Glomerular endothelial cell (primary cell): ENCODE data around the gene MLX. TPM values are rescaled to one million over a fixed set of nuclear protein-coding genes. Genes with fewer than 3 reads are reported as not detected.
"Not testable (repeated sequence)": the region's sequence is repeated elsewhere in the genome, so short reads cannot be mapped to it uniquely, and the experiment has no call there.

Source experiments
- DNase-seq: peaks from one replicate; pipeline ENCODE4 v3.0.0-alpha.2; 2011; ENCODE audit warnings: low read depth, low spot score; ENCODE audit errors: extremely low read depth
- total RNA-seq: library from RNA; depleted of rRNA; stranded (reverse); fragments of >200 nt; gene quantifications from 2 replicates; pipeline ENCODE4 v1.2.3, GENCODE V29; 2015

MLX gene
- total RNA-seq, 1 donor from 2014 or later = 30.0 TPM

- no peak for DNase-seq
These were observed 30.9 kb upstream of the MLX start, which contains the start of gene NAGLU for GRCh38 chr17:42536048-42536371. Gene NAGLU (plus strand): TSS chr17:42536241. CDS start chr17:42536273, 32 bp downstream.

- no peak for DNase-seq
These were observed 30.3 kb upstream of the MLX start for GRCh38 chr17:42536372-42537155.

- no peak for DNase-seq
These were observed 29.6 kb upstream of the MLX start for GRCh38 chr17:42537156-42537805.

- no peak for DNase-seq
These were observed 29.0 kb upstream of the MLX start for GRCh38 chr17:42537826-42538451.

DNA sequence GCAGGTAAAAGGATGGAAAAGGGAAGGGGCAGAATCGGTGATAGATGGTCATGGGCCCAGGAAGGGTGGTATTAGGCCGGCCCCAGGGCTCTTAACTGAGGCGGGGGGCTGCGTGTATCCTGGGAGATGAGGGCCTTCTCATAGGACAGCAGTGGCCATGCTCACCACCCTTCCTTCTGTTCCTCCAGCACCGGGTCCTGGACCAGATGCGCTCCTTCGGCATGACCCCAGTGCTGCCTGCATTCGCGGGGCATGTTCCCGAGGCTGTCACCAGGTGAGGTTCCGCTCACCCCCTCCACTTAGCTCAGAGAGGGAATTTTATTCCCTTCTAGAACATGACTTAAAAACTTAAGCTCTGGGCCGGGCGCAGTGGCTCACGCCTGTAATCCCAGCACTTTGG lies 28.4 kb upstream of the MLX start:
- no peak for DNase-seq

GRCh38 chr17:42540558-42540957 lies 26.3 kb upstream of the MLX start:
- not testable (repeated sequence) for DNase-seq

- DNase-seq = no peak
These were observed 25.7 kb upstream of the MLX start for GRCh38 chr17:42541041-42541833.

- DNase-seq = no peak
These were observed 23.5 kb upstream of the MLX start for GRCh38 chr17:42543190-42544079.

DNA sequence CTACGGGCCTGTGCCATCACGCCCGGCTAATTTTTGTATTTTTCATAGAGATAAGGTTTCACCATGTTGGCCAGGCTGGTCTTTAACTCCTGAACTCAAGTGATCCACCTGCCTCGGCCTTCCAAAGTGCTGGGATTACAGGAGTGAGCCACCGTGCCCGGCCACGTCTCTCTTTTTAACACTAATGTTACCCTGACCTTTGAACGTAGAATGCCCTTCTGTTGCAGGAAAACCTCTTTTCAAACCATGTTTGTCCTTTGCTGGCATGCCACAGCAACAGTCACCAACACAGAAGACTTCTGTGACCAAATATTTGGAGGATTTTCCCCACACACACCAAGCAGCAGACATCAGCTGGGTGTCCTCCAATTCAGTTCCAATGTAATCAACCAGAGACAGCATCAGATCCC lies 22.0 kb upstream of the MLX start:
- DNase-seq = no peak

- DNase-seq = not testable (repeated sequence)
These were observed 21.0 kb upstream of the MLX start for GRCh38 chr17:42545755-42546505.

DNA sequence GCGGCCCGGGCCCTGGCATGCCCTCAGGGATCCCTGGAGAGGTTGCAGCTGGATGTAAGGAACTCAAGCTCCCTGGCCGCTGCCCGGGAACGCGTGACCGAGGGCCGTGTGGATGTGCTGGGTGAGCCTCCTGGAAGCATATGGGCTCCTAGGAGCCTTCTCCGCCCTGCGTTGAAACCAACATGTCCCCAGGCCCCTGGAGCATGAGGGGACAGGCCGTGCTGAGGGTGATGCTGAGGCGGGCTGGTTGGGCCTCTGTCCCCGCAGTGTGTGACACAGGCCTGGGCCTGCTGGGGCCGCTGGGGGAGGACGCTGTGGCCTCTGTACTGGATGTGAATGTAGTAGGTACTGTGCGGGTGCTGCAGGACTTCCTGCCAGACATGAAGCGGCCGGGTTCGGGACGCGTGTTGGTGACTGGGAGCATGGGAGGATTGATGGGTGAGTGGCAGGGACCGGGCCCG lies 19.9 kb upstream of the MLX start:
- no peak for DNase-seq

DNA sequence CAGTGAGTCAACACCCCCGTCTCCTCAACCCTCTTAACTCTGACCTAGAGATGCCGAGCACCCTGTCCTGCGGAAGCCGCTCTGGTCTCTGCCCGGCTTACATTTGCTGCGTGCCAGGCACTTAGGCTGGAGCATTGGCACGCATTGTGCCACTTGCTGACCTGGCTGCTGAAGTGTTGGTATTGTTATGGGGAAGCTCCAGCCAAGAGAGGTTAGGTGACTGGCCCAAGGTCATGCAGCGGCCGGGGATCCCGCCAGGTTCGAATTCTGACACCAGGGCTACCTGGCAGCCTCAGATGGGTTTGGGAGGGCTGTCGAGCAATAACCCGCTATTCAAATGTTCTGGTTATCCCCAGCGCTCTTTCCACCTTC lies 19.2 kb upstream of the MLX start:
- no peak for DNase-seq

GRCh38 chr17:42548070-42548837 lies 18.6 kb upstream of the MLX start:
- no peak for DNase-seq

DNA sequence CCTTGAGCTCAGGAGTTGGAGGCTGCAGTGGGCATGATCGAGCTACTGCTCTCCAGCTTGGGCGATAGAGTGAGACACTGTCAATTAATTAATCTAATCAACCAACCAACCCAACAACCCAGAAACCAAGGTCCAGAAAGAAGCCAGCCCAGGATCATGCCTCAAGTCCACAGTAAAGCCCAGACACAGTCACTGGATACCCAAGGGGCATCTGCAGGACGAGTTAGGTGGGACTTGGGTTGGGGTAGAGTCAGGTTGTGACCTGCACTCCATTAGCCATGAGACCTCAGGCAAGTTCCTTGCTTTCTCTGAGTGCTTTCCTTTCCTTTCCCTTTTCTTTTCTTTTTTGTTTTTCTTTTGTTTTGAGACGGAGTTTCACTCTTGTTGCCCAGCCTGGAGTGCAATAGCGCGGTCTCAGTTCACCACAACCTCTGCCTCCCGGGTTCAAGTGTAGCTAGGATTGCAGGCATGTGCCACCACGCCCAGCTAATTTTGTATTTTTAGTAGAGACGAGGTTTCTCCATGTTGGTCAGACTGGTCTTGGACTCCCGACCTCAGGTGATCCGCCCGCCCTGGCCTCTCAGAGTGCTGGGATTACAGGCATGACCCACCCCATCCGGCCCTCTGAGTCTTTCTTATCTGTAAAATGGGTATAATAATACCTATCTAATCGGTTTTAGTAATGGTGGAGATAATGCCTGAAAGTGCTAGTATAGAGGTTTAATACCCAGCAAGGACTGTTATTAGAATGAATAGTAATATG lies 17.7 kb upstream of the MLX start:
- no peak for DNase-seq

GRCh38 chr17:42552736-42553135 lies 14.2 kb upstream of the MLX start, which contains the start of gene HSD17B1:
Gene HSD17B1 (plus strand): TSS chr17:42552923. CDS start chr17:42552934, 11 bp downstream.
- not testable (repeated sequence) for DNase-seq

- DNase-seq = no peak
These were observed 13.6 kb upstream of the MLX start for GRCh38 chr17:42553161-42553818.

GRCh38 chr17:42553866-42554249 lies 13.0 kb upstream of the MLX start:
- no peak for DNase-seq
